ENCODE results near the gene SLC25A3. TPM values are rescaled to one million over a fixed set of nuclear protein-coding genes. Genes with fewer than 3 reads are reported as not detected.
"Not testable (repeated sequence)": the region's sequence is repeated elsewhere in the genome, so short reads cannot be mapped to it uniquely, and the experiment has no call there.

SLC25A3 gene
- total and polyA plus RNA-seq, 2 donors from 2014 or later, result 418 to 684 TPM

DNA sequence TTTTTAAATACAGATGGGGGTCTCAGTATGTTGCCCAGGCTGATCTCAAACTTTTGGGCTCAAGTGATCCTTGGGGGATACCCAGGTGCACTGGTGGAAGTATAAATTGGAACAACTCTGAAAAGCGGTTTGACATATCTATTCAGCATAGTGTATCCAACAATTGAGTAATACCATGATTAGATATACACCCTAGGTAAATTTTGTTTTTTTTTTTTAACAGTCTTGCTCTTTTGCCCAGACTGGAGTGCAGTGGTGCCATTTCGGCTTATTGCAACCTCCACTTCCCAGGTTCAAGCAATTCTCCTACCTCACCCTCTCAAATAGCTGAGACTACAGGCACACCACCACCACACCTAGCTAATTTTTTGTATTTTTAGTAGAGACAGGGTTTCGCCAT is 31.6 kb upstream of the SLC25A3 start:
- DNase-seq, result no peak
- Histone ChIP-seq H3K9me3 (ENCODE audit: control insufficient read depth in 2 of 3, insufficient read depth in 1 of 3, low read length in 3 of 3) (no peaks in the 10 kb centered on the region), H3K27ac (ENCODE audit: low read depth in 2 of 2, low read length in 2 of 2) (no peak overlapping the region), H3K36me3 (ENCODE audit: control insufficient read depth in 2 of 3, insufficient read depth in 3 of 3, low read length in 3 of 3) (no peaks in the 10 kb centered on the region), H3K4me1 (ENCODE audit: control insufficient read depth in 2 of 3, insufficient read depth in 2 of 3, low read depth in 1 of 3, low read length in 3 of 3) (no peaks in the 10 kb centered on the region), H3K9ac (ENCODE audit: low read length in 3 of 3) (no peak overlapping the region), H3K4me3 (ENCODE audit: low read length in 3 of 3) (no peak overlapping the region), H3K27me3 (ENCODE audit: control insufficient read depth, insufficient read depth, low read length) (no peaks in the 10 kb centered on the region)
- no peak for FAIRE-seq
- intact Hi-C loops (cut with DNase I), result no loop called here
- TF ChIP-seq, protein P1, sequence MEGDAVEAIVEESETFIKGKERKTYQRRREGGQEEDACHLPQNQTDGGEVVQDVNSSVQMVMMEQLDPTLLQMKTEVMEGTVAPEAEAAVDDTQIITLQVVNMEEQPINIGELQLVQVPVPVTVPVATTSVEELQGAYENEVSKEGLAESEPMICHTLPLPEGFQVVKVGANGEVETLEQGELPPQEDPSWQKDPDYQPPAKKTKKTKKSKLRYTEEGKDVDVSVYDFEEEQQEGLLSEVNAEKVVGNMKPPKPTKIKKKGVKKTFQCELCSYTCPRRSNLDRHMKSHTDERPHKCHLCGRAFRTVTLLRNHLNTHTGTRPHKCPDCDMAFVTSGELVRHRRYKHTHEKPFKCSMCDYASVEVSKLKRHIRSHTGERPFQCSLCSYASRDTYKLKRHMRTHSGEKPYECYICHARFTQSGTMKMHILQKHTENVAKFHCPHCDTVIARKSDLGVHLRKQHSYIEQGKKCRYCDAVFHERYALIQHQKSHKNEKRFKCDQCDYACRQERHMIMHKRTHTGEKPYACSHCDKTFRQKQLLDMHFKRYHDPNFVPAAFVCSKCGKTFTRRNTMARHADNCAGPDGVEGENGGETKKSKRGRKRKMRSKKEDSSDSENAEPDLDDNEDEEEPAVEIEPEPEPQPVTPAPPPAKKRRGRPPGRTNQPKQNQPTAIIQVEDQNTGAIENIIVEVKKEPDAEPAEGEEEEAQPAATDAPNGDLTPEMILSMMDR (IDR thresholded peaks at IDR 0.05; ENCODE audit: borderline replicate concordance, extremely low read depth, insufficient read depth), result no peak

DNA sequence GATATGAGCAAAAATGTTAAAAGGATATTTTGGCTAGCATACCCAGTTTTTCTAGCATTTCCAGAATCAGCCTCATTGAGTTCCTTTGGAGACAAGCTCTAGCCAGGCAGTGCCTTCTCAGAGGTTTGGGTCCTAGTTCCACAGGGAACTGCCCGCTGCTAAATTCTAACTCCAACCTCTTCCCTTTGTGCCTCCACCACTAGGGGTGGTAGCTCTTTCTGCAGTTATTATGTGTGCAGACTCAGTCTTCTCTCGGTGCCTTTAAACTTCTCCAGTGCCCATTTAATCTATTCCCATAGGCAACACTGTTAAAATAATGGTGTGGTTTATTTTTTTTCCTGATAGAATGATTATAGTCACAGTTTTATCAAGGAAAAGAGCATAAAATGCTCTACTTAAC is 21.5 kb upstream of the SLC25A3 start:
- Histone ChIP-seq H3K4me1 (ENCODE audit: control insufficient read depth in 2 of 3, insufficient read depth in 2 of 3, low read depth in 1 of 3, low read length in 3 of 3) (no peaks in the 10 kb centered on the region), H3K27me3 (ENCODE audit: control insufficient read depth, insufficient read depth, low read length) (no peaks in the 10 kb centered on the region), H3K9ac (ENCODE audit: low read length in 3 of 3) (no peak overlapping the region), H3K27ac (ENCODE audit: low read depth in 2 of 2, low read length in 2 of 2) (no peak overlapping the region), H3K4me3 (ENCODE audit: low read length in 3 of 3) (no peak overlapping the region), H3K36me3 (ENCODE audit: control insufficient read depth in 2 of 3, insufficient read depth in 3 of 3, low read length in 3 of 3) (no peaks in the 10 kb centered on the region), H3K9me3 (ENCODE audit: control insufficient read depth in 2 of 3, insufficient read depth in 1 of 3, low read length in 3 of 3) (no peaks in the 10 kb centered on the region)
- intact Hi-C loops (cut with DNase I), result no loop called here
- TF ChIP-seq, protein P1 (IDR thresholded peaks at IDR 0.05; ENCODE audit: borderline replicate concordance, extremely low read depth, insufficient read depth), result no peak
- FAIRE-seq, result no peak
- no peak for DNase-seq

DNA sequence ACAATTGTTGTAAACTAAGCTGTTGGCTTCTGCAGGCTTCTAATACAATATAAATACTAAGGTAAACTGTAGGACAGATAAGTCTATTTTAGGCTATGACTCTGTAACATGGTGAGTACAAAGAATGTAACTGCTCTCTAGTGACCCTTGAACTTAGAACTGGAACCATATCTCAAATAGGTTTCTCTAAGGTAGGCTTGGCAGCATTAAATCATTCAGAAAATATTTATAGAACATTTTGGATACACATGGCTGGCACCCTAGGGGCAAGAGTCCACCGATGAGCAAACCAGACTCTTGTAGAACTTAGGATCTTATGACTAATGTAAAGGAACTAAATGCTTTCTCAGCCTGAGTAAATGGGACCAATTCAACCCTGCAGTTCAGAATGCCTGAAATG is 19.4 kb upstream of the SLC25A3 start:
- TF ChIP-seq, protein P1 (IDR thresholded peaks at IDR 0.05; ENCODE audit: borderline replicate concordance, extremely low read depth, insufficient read depth), result no peak
- no peak overlapping the region for H3K4me3 ChIP-seq (ENCODE audit: low read length in 3 of 3)
- DNase-seq, result peak in 2 of 5 donors; percentile 24
- H3K9me3 ChIP-seq (ENCODE audit: control insufficient read depth in 2 of 3, insufficient read depth in 1 of 3, low read length in 3 of 3), result no peaks in the 10 kb centered on the region
- FAIRE-seq, result no peak
- no peaks in the 10 kb centered on the region for H3K4me1 ChIP-seq (ENCODE audit: control insufficient read depth in 2 of 3, insufficient read depth in 2 of 3, low read depth in 1 of 3, low read length in 3 of 3)
- H3K27ac ChIP-seq (ENCODE audit: low read depth in 2 of 2, low read length in 2 of 2), result no peak overlapping the region
- no peaks in the 10 kb centered on the region for H3K27me3 ChIP-seq (ENCODE audit: control insufficient read depth, insufficient read depth, low read length)
- H3K9ac ChIP-seq (ENCODE audit: low read length in 3 of 3), result no peak overlapping the region
- intact Hi-C loops (cut with DNase I), result no loop called here
- H3K36me3 ChIP-seq (ENCODE audit: control insufficient read depth in 2 of 3, insufficient read depth in 3 of 3, low read length in 3 of 3), result no peaks in the 10 kb centered on the region

DNA sequence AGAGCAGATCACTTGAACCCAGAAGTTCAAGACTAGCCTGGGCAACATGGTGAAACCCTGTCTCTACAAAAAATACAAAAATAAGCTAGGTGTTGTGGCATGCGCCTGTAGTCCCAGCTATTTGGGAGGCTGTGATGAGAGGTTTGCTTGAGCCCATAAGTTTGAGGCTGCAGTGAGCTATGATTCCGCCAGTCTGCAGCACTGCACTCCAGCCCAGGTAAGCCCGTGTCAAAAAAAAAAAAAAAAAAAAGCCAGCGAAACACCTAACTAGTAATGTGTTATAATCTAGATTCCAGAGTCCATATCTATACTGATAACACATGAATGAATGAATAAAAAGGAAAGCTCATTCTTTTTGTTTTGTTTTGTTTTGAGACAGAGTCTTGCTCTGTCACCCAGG is 18.5 kb upstream of the SLC25A3 start:
- Histone ChIP-seq H3K9ac (ENCODE audit: low read length in 3 of 3) (no peak overlapping the region), H3K4me1 (ENCODE audit: control insufficient read depth in 2 of 3, insufficient read depth in 2 of 3, low read depth in 1 of 3, low read length in 3 of 3) (no peaks in the 10 kb centered on the region), H3K27ac (ENCODE audit: low read depth in 2 of 2, low read length in 2 of 2) (no peak overlapping the region), H3K4me3 (ENCODE audit: low read length in 3 of 3) (no peak overlapping the region), H3K27me3 (ENCODE audit: control insufficient read depth, insufficient read depth, low read length) (no peaks in the 10 kb centered on the region), H3K36me3 (ENCODE audit: control insufficient read depth in 2 of 3, insufficient read depth in 3 of 3, low read length in 3 of 3) (no peaks in the 10 kb centered on the region), H3K9me3 (ENCODE audit: control insufficient read depth in 2 of 3, insufficient read depth in 1 of 3, low read length in 3 of 3) (no peaks in the 10 kb centered on the region)
- no peak for FAIRE-seq
- TF ChIP-seq, protein P1 (IDR thresholded peaks at IDR 0.05; ENCODE audit: borderline replicate concordance, extremely low read depth, insufficient read depth), result no peak
- DNase-seq, result no peak
- intact Hi-C loops (cut with DNase I), result no loop called here

DNA sequence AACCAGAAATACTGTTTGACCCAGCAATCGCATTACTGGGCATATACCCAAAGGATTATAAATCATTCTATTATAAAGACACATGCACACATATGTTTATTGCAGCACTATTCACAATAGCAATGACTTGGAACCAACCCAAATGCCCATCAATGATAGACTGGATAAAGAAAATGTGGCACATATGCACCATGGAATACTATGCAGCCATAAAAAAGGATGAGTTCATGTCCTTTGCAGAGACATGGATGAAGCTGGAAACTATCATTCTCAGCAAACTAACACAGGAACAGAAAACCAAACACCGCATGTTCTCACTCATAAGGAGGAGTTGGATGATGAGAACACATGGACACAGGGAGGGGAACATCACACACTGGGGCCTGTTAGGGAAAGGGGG is 16.7 kb upstream of the SLC25A3 start:
- intact Hi-C loops (cut with DNase I); DNase-seq; H3K4me1 ChIP-seq (ENCODE audit: control insufficient read depth in 2 of 3, insufficient read depth in 2 of 3, low read depth in 1 of 3, low read length in 3 of 3); H3K36me3 ChIP-seq (ENCODE audit: control insufficient read depth in 2 of 3, insufficient read depth in 3 of 3, low read length in 3 of 3); H3K4me3 ChIP-seq (ENCODE audit: low read length in 3 of 3); H3K9me3 ChIP-seq (ENCODE audit: control insufficient read depth in 2 of 3, insufficient read depth in 1 of 3, low read length in 3 of 3); H3K27ac ChIP-seq (ENCODE audit: low read depth in 2 of 2, low read length in 2 of 2); H3K27me3 ChIP-seq (ENCODE audit: control insufficient read depth, insufficient read depth, low read length); FAIRE-seq; H3K9ac ChIP-seq (ENCODE audit: low read length in 3 of 3): not testable (repeated sequence)

Data from kidney (tissue), 14 donors.